OCI-LY7 (cell line): Measurements from ENCODE around the gene SH2D6. TPM values are rescaled to one million over a fixed set of nuclear protein-coding genes. Genes with fewer than 3 reads are reported as not detected.
"Not testable (repeated sequence)": the region's sequence is repeated elsewhere in the genome, so short reads cannot be mapped to it uniquely, and the experiment has no call there.

ENCODE experiments used
- BruUV-seq: library from RNA; stranded (reverse); fragments of 400-500 nt; replicated peaks from 2 replicates; lab custom pipeline; 2021; lab: Mats Ljungman, UMichigan
- CTCF ChIA-PET: fragments of 300-600 bp; sonication (Branson Sonifier 250); formaldehyde crosslinking; loops from one replicate; lab custom pipeline; 2022; ENCODE audit warnings: antibody characterized with exemption; ENCODE audit not compliant: unreplicated experiment; lab: Charles Lee
- POLR2A ChIA-PET: fragments of 300-600 bp; sonication (Branson Sonifier 250); formaldehyde crosslinking; loops from one replicate; lab custom pipeline; 2022; ENCODE audit warnings: antibody characterized with exemption; lab: Charles Lee
- DNase-seq: peaks from one replicate; pipeline ENCODE4 v3.0.0-alpha.2; 2015; ENCODE audit warnings: low spot score
- H2AFZ ChIP-seq: fragments of 200-600 bp; sonication (generic), shearing (Covaris generic); 2 replicates; pipeline ENCODE4 v1.6.1; 2014; ENCODE audit warnings: mild to moderate bottlenecking, antibody characterized with exemption, low read length, moderate library complexity
- H3K27ac ChIP-seq: fragments of 200-600 bp; sonication (generic); 2 replicates; pipeline ENCODE4 v1.5.1; 2014; ENCODE audit warnings: mixed run types, low read depth, mild to moderate bottlenecking, moderate library complexity, low read length, inconsistent platforms; ENCODE audit not compliant: poor library complexity, severe bottlenecking
- H3K36me3 ChIP-seq: fragments of 200-600 bp; sonication (generic); 2 replicates; pipeline ENCODE4 v1.6.1; 2014; ENCODE audit warnings: mild to moderate bottlenecking, antibody characterized with exemption, low read length, moderate library complexity, mixed read lengths; ENCODE audit not compliant: insufficient read depth
- H3K4me1 ChIP-seq: fragments of 200-600 bp; sonication (generic); 2 replicates; pipeline ENCODE4 v1.5.1; 2014; ENCODE audit warnings: mild to moderate bottlenecking, low read length; ENCODE audit not compliant: insufficient read depth, poor library complexity, severe bottlenecking
- H3K4me2 ChIP-seq: fragments of 200-600 bp; sonication (generic); 2 replicates; pipeline ENCODE4 v1.6.1; 2014; ENCODE audit warnings: mild to moderate bottlenecking, low read length
- H3K4me3 ChIP-seq: fragments of 200-600 bp; sonication (generic); 2 replicates; pipeline ENCODE4 v1.5.1; 2014; ENCODE audit warnings: mild to moderate bottlenecking, low read depth, low read length; ENCODE audit not compliant: poor library complexity, severe bottlenecking
- H3K79me2 ChIP-seq: fragments of 200-600 bp; sonication (generic); 2 replicates; pipeline ENCODE4 v1.6.1; 2016; ENCODE audit warnings: low read depth, mild to moderate bottlenecking, low read length, moderate library complexity, mixed read lengths; ENCODE audit not compliant: insufficient read depth
- H3K9me2 ChIP-seq: fragments of 200-600 bp; sonication (generic); 2 replicates; pipeline ENCODE4 v1.6.1; 2016; ENCODE audit warnings: mild to moderate bottlenecking, low read length, mixed read lengths; ENCODE audit not compliant: insufficient read depth
- H3K9me3 ChIP-seq: fragments of 200-600 bp; sonication (generic); 2 replicates; pipeline ENCODE4 v1.6.1; 2014; ENCODE audit warnings: mild to moderate bottlenecking, mixed run types, low read length, mixed read lengths
- H4K20me1 ChIP-seq: fragments of 200-600 bp; sonication (generic); 2 replicates; pipeline ENCODE4 v1.6.1; 2014; ENCODE audit warnings: mild to moderate bottlenecking, antibody characterized with exemption, low read length, moderate library complexity, mixed read lengths; ENCODE audit not compliant: insufficient read depth
- EZH2phosphoT487 ChIP-seq: fragments of 200-600 bp; sonication (generic); IDR thresholded peaks from 2 replicates; pipeline ENCODE4 v1.6.1; 2018; ENCODE audit warnings: low read depth, borderline replicate concordance, mild to moderate bottlenecking, mixed run types, antibody characterized with exemption, low read length, moderate library complexity, mixed read lengths
- intact Hi-C: fragments of 100-400 bp; cut with micrococcal nuclease; formaldehyde crosslinking; loops from one replicate; pipeline ENCODE4 v1.10.0; 2022; ENCODE audit not compliant: unreplicated experiment
- total RNA-seq, 2 experiments: library from RNA; depleted of rRNA in 1 of 2; stranded (reverse); fragments of >200 nt in 1 of 2; shearing (Covaris generic) in 1 of 2; gene quantifications; 2 replicates each; pipeline ENCODE4 v1.2.3, GENCODE V29; 2014 to 2022
- TF ChIP-seq, protein P1 (sequence below): fragments of 200-600 bp; sonication (generic); conservative IDR thresholded peaks from 2 replicates; pipeline ENCODE4 v1.5.1; 2014; ENCODE audit warnings: mild to moderate bottlenecking, antibody characterized with exemption, low read length, moderate library complexity, mixed read lengths

Gene SH2D6
- total RNA-seq, 2 experiments from 2014 or later = 0.35 to 2.6 TPM

DNA sequence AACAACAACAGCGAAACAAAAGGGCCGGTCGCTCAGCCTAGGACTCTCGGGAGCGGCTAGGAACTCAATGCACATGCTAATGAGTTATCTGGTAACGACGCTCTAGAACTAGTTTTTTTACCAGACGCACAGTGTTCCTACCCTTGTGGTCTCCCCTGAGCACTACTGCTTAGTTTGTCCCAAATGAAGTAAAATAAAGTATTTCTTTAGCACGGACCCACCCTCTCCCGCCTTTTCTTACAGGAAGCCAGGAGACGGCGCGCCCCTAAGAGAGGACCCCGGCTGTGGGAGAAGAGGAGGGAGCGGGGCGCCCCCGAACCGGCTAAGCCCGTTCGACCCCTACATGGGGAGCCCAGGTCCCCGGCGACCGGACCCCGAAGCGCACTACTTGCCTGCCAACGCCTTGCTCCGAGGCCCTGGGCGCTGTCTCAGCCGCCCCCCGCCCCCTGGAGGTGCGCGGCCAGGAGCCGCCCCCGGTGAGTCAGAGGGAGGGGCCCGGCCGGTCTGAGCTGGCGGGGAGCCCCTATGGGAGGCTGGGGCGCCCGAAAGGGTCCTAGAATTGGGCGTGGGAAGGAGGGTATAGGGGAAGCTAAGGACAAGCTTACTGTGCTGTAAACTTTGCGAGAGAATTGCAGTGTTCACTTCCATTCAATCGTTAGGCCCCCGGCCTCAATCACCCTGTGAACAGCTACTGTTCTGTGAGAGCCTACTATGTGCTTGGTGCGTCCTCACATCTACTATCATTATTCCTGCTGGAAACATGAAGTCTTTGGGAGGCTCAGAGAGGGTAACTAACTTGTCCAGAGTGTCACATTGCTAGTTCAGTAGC lies 4.7 kb upstream of the SH2D6 start:
- no peak for DNase-seq
- no peak overlapping the region for H3K27ac ChIP-seq

DNA sequence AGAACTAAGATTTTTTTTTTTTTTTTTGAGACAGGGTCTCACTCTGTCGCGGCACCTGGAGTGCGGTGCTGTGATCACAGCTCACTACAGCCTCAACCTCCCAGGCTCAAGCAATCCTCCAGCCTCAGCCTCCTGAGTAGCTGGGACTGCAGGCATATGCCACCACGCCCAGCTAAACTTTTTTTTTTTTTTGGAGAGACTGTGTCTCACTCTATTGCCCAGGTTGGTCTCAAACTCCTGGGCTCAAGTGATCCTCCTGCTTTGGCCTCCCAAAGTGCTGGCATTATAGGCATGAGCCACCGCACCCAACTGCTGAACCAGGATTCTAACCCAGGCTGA lies 4.1 kb upstream of the SH2D6 start:
- H3K4me2 ChIP-seq, H3K9me2 ChIP-seq, intact Hi-C loops, BruUV-seq, H2AFZ ChIP-seq, H3K79me2 ChIP-seq, H3K27ac ChIP-seq, DNase-seq, H3K4me3 ChIP-seq, H3K36me3 ChIP-seq, H4K20me1 ChIP-seq, H3K9me3 ChIP-seq: not testable (repeated sequence)
- ChIA-PET CTCF (interaction anchor here (0.6 kb wide), 1 partner anchor 132 kb away, joined by 4 read pairs; no protein-coding TSS in a partner anchor), POLR2A (interaction anchor here (0.8 kb wide), 1 partner anchor 150 kb away, joined by 3 read pairs; no protein-coding TSS in a partner anchor)
- peaks cover 23% of the 10 kb centered on the region for H3K4me1 ChIP-seq

More for the DNA sequence above, 4.7 kb upstream of the SH2D6 start:
- POLR2A ChIA-PET = interaction anchor here (0.6 to 0.8 kb wide), 2 partner anchors 92 to 150 kb away, joined by 3 to 7 read pairs; no protein-coding TSS in a partner anchor
- no TSS peak for BruUV-seq
- no peaks in the 10 kb centered on the region for H3K36me3 ChIP-seq
- H3K79me2 ChIP-seq = no peaks in the 10 kb centered on the region
- intact Hi-C loops = no loop called here
- no peak for TF ChIP-seq EZH2phosphoT487
- TF ChIP-seq, protein P1, sequence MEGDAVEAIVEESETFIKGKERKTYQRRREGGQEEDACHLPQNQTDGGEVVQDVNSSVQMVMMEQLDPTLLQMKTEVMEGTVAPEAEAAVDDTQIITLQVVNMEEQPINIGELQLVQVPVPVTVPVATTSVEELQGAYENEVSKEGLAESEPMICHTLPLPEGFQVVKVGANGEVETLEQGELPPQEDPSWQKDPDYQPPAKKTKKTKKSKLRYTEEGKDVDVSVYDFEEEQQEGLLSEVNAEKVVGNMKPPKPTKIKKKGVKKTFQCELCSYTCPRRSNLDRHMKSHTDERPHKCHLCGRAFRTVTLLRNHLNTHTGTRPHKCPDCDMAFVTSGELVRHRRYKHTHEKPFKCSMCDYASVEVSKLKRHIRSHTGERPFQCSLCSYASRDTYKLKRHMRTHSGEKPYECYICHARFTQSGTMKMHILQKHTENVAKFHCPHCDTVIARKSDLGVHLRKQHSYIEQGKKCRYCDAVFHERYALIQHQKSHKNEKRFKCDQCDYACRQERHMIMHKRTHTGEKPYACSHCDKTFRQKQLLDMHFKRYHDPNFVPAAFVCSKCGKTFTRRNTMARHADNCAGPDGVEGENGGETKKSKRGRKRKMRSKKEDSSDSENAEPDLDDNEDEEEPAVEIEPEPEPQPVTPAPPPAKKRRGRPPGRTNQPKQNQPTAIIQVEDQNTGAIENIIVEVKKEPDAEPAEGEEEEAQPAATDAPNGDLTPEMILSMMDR = no peak
- no peaks in the 10 kb centered on the region for H3K9me3 ChIP-seq
- H3K4me2 ChIP-seq = no peak overlapping the region
- CTCF ChIA-PET = interaction anchor here (0.6 kb wide), 1 partner anchor 132 kb away, joined by 4 read pairs; no protein-coding TSS in a partner anchor
- no peaks in the 10 kb centered on the region for H4K20me1 ChIP-seq
- peaks cover 23% of the 10 kb centered on the region for H3K4me1 ChIP-seq
- H3K9me2 ChIP-seq = no peaks in the 10 kb centered on the region
- H2AFZ ChIP-seq = no peak overlapping the region
- no peak overlapping the region for H3K4me3 ChIP-seq

DNA sequence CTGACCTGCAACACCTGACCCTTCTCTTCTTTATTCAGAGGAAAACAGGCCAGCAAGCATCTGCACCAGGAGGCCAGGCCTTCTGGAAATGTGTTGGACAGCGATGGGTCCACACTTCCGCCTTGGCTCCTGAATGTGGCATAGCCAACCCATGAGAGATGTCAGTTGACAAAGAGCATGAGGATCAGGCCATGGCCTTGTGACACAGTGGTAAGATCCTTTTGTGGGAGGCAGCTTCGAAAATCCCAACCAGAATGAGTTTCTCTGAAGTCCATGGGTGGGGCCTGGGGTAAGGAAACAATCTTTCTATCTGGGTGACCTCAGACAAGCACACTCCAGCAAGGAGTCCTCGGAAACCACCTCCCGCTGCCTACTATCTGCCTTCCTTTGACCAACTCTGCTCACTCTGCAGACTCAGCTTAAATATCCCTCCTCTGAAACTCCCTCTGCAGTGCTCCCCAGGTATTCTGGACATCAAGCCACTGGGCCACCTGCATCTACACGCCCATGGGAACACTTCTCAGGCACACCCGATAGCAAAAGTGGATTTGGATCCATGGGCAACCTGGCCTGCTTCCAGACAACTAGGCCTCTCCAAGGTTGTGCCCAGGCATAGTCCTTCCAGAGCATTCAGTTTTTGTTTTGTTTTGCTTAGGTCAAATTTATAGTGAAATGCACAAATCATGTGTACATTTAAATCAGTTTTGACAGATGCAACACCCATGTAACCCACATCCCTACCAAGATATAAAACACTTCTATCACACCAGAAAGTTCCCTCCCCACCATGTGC lies 3.6 kb upstream of the SH2D6 start:
- POLR2A ChIA-PET = no interaction called here
- H3K36me3 ChIP-seq = no peaks in the 10 kb centered on the region
- DNase-seq = no peak
- H3K4me2 ChIP-seq = no peak overlapping the region
- H3K4me1 ChIP-seq = peaks cover 23% of the 10 kb centered on the region
- CTCF ChIA-PET = no interaction called here
- no peaks in the 10 kb centered on the region for H3K79me2 ChIP-seq
- H3K9me3 ChIP-seq = no peaks in the 10 kb centered on the region
- no peak overlapping the region for H3K4me3 ChIP-seq
- H3K9me2 ChIP-seq = no peaks in the 10 kb centered on the region
- intact Hi-C loops = no loop called here
- TF ChIP-seq, protein P1 = no peak
- TF ChIP-seq EZH2phosphoT487 = no peak
- no TSS peak for BruUV-seq
- H2AFZ ChIP-seq = no peak overlapping the region
- no peak overlapping the region for H3K27ac ChIP-seq
- no peaks in the 10 kb centered on the region for H4K20me1 ChIP-seq
